ENCODE results near the gene MTA3.
"Not testable (repeated sequence)": the region's sequence is repeated elsewhere in the genome, so short reads cannot be mapped to it uniquely, and the experiment has no call there.

DNA sequence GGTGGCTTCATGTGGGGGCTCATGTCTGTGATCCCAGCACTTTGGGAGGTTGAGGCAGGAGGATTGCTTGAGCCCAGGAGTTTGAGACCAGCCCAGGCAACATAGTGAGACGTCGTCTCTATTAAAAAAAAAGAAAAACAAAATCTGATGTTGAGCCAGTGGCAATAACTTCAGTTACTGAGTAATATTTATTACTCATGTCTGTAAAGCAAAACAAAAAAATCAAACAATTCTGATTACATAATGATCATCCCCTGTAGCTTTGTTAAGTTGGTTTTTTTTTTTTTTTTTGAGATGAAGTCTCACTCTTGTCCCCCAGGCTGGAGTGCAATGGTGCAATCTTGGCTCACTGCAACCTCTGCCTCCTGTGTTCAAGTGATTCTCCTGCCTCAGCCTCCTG is 73.9 kb downstream of the MTA3 start:
- TF ChIP-seq CTCF (IDR thresholded peaks at IDR 0.05; ENCODE audit: poor library complexity, severe bottlenecking); RAD21 (conservative IDR thresholded peaks at IDR 0.05); SMC3 (conservative IDR thresholded peaks at IDR 0.05; ENCODE audit: poor library complexity); POLR2AphosphoS5 (IDR thresholded peaks at IDR 0.05): not testable (repeated sequence)

All from neural cell (in vitro differentiated cells).